COLO668 (cell line): ENCODE data around the gene MGAT5.
"Not testable (repeated sequence)": the region's sequence is repeated elsewhere in the genome, so short reads cannot be mapped to it uniquely, and the experiment has no call there.

Experiments used
- DNase-seq: peaks from one replicate; lab custom pipeline; 2025; ENCODE audit not compliant: unreplicated experiment; lab: John Stamatoyannopoulos, UW

MGAT5 gene

DNA sequence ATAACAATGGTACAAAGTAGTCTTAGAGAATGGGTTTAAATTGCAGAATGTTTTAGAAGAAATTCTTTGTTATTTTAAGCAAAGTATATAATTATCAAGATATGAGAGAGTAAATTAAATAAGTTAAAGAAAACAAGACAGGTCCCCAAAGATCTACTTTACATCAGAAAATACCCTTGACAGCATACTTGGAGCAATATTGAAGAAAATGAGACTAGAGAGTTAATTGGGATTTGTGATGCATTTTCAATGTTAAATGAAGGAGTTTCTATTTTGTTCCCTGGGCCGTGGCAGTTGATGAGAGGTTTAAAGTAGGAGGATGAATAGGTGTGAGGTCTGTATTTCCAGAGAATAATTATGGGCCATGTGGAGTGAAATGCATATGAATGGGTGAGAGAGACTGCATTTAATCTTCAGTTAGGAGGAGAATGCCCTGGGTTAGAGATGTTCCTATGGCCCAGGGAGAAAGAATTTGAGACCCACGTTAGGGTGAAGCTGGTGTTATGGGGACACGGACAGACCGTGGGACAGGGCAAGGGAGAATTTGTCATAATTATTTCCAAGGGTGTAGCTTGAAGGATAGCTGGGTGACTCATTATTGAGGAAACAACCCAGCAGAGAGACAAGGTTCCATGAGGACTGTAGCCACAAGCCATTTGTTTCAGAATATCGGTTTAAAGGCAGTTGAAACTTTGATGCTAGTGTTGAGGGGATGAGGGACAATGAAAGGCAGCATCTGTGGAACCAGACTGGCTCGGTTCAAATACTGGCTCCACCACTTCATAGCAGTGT, 22.7 kb downstream of the MGAT5 start:
- no peak for DNase-seq

DNA sequence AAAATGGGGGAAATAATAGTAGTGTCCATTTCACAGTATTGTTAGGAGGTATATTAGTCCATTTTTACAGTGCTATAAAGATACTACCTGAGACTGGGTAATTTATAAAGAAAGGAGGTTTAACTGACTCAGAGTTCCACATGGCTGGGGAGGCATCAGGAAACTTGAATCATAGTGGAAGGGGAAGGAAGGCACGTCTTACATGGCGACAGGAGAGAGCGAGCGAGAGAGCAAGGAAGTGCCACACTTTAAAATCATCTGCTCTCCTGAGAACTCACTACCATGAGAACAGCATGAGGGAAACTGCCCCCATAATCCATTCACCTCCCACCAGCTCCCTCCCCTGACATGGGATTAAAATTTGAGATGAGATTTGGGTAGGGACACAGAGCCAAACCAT, 23.4 kb downstream of the MGAT5 start:
- no peak for DNase-seq

DNA sequence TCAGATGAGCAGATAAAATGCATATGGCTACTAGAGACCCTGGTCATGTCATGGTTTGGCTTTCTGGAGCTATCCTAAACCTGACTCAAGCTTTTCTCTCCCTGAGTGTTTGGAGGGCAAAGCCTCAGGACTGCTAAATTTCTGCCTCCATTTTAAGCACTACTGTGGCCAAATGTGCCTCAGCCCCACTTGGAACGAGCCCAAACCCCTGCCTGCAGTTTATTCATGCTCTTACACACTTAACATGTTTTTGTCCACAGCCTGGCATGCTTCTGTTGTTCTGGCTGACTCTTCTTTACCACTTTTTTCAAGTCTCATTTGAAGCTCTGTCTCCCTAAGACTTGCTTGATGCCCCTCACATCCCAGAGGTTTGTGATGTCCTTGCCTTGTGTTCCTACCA, 24.7 kb downstream of the MGAT5 start:
- DNase-seq, result no peak

DNA sequence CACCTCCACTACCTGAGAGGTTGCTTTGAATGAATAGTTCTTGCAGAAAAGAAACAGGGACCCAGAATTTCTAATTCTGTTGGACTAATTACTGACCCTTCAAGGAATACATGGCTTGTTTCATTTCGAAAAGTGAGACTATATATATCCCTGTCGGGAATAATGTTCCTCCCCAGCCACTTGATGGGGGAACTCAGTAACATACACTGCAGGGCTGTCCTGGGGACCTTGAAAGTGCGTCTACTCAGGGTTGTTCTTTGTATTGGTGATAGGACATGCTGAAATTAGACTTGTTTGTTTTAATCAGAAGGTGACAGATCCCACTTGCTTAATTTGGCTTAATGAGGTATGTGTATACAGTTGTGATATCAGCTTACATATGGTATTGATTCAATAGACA, 25.5 kb downstream of the MGAT5 start:
- DNase-seq, result no peak

DNA sequence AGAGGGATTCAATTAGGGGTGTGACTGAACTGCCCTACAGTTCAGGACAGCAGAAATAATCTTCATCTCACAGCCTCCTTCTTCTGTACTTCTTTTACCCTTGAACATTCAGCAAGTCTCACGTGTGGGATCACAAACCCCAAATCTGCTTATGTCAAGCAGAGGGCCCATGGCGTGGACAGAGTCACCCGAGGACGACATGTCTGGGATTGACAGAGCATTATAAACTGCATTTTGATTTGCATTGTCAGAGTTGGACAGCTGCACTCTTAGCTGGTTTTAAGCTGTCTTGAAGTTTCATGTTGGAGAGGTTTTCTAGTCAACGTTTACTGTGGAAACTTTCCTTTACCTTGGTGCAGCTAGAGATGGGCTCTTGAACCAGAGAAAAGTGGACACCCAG, 26.4 kb downstream of the MGAT5 start:
- no peak for DNase-seq

DNA sequence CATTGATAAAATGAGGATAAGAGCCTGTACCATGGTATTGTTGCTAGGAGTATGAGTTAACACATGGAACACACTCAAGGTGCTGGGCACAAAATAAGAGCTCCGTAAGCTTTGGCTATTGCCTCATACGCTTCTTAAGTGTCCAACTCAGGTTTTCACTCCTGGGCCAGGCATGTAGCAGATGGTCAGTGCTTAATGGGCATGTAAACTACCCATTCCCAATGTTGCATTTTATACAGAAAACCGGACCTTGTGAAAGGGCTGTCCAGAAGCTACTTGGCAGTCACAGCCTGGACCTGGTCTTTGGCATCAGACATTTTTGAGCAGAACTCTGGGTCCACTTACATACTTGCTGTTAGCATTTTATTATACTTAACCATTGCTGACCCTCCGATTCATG, 26.9 kb downstream of the MGAT5 start:
- DNase-seq, result no peak

DNA sequence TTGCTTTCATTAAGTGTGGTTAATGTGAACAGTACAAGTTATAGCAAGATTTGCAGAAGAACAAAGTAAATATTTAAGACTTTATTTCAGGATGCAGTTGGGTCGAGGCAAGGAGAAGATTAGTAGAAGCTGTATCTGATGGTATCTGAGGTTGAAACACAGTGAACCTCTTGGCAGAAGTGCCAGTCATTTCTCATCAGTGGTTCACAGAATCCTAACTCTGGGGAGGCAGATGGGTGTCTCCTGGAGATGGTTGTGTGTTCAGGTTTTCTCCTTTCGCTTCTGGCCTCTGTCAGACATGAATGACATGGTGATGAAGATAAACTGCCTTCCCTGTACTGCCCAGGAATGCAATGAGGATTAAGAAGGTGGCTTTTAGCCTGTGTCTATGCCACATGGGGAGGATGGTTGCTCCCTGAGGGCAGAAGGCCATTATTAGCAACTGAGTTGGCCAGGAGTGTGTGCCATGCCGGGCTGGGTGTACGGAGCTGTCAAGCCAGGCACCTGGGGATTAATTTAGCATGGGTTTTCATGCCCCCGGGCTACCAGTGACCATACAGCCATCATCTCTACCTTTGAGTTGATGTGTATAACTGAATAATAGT, 28.0 kb downstream of the MGAT5 start:
- DNase-seq, result no peak

DNA sequence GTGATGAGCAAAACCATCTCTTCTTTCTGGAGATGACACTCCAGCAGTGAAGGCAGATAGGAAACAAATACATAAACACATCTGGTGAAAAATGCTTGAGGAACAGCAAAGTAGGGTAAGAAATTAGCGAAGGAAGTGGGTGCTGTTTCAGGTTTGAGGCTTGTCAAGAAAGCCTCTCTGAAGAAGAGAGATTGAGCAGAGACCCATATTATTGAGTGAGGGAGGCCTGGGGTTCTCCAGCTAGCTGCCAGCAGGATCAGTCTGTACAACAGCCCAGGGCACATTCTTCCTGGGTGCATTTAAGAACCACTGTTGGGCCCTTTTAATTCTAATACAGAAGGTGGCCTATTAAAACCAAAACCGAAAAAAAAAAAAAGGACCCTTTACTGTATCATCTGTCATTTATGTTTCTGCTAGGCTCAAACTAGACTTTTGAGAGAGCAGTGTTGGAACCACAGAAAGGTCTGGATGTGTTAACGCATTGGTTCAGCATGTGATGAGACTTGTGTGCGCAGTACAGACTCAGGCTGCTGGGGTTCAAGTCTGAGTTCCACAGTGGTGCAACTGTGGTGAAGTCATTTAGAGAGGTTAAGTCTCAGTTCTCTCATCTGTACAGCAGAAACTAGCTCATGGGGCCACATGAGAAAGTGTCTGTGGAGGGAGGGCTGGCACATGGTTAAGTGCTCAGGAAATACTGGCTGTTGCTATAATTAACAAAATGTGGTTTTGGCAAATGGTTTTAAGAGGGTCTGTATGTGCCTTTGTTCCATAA, 28.9 kb downstream of the MGAT5 start:
- DNase-seq, result no peak

DNA sequence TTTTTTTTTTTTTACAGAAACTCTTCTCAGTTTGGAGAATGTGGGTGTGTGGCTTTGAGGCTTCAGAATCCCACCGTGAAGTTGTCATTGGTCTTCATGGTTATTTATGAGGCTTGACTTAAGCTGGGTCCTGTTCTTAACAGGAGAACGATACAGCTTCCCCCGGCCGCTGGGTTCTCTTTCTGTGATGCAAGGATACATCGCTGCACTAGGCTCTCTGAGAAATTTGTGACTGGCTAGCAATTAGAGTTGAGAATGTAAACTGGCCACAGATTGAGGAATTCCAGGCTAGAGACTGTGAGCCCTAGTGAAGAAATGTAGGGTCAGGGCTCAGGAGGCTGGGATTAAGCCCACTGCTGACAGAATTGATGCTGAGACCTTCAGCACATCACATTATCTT, 29.8 kb downstream of the MGAT5 start:
- no peak for DNase-seq

DNA sequence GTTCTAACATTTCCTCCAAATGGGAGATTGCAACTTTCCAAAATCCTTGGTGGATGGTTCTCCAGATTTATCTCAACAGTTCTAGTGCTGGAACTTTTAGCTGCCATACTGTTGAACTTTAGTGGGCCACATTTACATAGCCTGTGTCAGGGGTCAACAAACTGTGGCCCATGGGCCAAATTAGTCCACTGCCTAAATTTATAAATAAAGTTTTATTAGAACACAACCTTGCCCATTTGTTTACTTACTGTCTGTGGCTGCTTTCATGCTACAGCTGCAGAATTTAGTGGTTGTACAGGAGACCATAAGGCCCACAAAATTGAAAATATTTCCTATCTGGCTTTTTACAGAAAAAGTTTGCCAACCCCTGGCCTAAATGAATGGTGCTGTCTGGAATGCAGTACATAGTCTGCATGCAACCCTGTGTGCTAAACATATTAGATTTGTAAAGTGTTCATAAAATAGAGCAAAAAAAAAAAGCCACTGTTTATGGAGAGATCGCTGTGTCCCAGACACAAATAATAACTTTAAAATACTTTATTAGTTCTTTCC, 30.3 kb downstream of the MGAT5 start:
- no peak for DNase-seq

DNA sequence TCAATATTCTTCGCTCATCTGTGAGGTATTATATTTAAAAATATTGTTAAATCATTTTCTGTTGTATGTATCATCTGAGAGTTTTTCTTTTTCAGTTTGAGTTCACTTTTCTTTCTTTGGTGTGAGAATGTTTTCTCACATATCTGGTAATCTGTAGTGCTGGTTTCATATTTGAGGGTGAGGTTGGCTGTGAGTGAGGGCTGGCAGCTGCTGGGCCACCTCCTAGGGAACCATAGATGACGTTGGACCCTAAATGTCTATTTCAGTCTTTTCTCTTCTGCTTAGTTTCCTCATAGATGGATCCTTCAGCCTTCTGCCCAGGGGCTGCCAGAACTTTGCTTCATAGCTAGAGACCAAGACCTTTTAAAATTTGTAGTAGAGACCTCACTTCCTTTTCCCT, 33.5 kb downstream of the MGAT5 start:
- DNase-seq, result no peak

DNA sequence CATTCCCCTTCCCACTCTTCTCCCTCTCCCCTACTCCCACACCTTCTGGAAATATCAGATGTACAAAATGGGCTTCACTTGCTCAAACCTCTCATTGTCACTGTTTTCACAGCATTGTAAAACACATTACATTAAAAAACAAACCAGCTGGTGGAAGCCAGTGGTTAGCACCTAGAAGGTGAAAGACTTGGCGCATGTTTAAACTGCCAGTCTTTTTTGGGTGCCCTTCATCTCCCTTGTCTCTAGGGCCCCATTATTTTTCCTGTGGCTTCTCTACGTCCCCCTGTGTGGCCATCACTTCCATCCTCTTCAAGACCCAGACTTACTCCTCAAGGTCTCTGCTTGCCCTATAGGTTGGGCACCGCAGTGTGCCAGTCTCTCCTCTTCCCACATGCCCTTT, 34.9 kb downstream of the MGAT5 start:
- no peak for DNase-seq

DNA sequence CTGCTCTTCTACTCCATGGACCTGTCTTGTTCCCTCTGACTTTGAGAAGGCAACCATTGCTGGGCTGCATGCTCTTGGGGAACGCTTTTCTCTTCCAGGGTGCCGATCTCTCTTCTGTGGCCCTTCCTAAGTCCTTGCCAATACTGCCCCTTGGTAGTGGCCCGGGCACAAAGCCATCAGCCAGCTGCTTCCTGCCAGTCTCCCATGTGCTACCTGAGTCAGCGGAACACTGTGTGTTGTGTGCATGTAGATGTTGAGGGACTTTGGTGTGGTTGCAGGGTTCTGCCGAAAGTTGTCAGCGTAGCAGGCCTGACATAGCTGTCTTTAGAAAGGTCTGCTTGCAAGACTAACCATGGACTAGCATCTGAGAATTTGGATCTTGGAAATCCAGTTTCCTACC, 35.4 kb downstream of the MGAT5 start:
- DNase-seq, result no peak

DNA sequence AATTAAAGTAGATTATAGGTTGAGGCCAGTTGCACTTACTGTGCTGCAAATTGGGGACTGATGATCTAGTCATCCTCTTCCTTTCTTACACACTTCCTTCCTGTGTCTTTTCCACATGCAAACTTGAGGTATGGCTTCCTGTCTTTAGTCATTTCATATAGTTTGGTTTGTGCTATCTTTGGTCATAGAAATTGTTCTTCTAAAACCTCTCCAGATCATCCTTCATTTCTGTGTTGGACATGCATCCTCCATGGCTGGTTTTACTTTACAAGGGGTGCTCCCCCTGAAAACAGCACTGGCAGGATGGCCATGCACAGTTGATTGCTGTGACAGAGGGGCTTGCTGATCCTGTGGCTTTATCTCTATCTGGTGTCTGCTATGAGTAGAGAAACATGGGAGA, 36.5 kb downstream of the MGAT5 start:
- DNase-seq, result no peak

DNA sequence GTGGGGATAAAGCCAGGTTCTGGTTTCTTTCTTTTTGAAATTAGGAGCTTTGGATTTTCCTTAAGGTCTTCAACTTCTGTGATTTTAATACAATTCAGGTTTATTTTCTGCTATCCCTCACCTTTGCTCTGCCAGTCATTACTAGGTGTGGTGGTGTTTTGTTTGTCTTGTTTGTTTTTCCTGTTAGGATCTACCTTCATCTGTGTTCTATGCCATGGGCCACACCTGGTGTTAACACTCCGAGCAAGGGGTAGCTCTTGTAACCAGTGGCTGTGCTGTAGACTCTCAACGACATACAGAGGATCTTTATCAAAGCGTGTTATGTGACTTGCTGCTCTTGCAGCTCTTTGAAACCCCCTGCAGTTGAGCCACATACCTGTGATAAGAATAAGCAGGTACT, 38.6 kb downstream of the MGAT5 start:
- DNase-seq, result peak; percentile 8

DNA sequence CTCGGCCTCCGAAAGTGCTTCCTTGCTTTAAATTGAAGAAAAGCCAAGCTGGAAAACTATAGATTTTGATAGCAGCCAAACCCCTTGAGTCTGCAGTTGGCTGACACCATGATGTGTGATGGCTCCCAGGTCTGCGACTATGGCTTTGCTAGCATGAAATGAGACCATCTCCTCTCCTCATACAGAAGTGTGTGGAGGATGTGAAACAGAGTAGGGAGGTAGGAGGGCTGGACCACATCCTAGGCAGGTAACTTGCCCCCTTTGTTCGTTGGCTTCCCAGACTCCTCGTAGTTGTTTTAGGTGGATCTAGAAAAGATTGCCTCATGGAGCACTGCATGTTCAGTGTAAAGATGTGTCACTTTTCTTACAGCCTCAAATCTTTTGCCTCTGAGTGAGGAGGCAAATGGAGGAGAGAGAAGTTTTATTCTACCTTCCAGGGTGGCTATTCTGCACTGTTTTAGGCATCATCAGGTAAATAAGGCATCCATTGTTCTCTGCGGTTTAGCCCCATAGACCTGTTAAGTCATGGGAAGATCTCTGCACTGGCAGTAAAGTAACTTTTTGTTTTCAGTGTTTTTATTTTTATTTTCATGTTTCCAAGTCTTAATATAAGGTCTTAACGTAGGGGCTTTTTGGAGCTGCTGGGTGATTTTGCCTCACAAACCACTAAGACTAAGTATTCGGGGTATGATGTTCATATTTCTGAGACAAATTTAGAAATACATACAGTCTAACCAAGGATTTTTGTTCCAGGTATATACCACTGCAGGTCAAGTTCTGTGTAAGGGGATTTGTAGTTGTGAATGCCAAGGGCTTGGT, 40.1 kb downstream of the MGAT5 start:
- DNase-seq, result no peak

DNA sequence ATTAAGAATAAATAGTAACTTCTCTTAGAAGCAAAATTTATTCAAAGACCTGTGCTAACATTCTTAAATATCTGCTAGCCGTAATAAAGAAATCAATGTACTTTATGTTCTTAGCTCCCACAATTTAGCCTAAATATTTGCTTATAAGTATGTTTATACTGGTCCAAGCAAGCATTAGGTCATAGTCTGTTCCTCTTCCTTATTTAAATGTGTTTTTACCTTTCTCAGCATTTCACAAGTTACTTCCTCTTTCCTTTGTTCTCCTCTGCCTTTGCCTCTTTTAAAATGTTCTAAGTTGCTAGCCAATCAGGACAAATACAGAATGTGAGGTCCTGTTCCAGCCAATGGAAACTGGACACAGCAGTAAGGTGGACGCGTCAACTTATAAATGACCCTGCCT, 40.7 kb downstream of the MGAT5 start:
- not testable (repeated sequence) for DNase-seq

DNA sequence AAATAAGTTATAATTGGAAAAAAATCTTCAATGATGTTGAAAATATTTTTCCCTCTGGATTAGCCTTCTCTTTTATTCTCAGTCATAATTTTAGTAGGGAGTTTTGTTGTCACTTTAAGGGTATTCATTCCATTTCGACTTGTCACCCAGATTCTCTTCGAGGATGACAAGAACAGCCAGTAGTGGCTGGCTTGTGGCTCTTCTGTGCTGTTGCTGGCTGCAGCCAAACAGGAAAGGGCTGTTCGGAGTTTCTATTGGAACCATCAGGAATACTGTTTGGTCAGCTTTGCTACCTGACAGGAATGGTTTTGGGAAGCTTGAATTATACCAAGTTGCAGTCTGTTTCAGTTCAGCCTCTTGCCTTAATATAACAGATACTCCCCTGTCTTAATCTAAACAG, 41.6 kb downstream of the MGAT5 start:
- no peak for DNase-seq

DNA sequence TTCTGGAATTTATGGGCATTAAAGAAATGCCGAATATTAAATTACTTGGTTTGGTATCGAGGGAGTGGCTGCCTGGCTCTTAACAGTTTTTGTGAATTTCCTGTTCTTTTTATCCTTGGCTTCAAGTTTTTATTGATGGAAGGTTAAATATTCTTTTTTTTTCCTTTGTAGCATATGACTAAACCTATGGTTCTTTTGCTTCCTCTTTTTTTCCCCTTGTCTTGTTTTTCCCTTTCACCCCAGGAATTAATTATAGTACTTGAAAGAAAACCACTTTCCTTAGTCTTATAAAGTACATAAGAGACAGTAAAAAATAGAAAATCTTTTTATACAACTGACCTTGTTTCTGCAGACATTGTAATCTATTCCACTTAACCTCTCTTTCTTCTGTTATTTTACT, 42.4 kb downstream of the MGAT5 start:
- no peak for DNase-seq

DNA sequence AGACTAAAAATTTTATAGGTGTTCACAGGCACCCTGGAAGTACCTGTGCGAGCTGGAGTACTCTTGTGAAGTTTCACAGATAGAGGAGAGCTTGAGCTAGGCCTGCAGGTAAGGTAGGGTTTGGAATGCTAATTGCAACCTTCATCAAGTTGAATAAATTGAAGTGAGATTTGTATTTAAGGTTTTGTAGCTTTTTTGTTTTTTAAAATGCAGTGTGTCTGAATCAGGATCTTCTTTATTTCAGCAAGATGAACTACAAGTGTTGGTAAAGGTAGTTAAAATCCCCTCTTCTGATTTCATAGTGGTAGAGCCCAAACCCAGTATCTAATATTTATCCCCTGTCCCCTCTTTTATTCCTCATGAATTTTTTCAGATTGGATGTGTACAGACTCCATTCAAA, 45.5 kb downstream of the MGAT5 start:
- no peak for DNase-seq

DNA sequence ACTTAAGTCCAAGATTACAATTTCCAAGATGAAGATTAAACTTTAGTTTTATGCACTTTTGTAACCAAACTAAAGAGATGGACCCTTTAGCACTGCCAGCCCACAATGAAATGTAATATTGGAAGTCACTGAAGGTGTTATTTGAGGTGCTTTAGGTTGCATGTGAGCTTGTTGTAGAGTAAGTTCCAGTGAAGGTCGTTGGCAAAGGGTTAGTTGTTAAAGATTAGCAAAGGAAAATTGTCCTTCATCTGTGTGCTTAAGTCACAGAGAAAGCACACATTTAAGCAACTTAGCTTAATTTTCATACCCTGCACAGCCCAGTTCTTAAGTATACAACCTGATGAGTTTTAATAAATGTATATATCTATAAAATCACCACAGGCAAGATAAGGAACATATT, 46.7 kb downstream of the MGAT5 start:
- no peak for DNase-seq
